SK-N-SH (cell line): ENCODE results near the gene UTY. TPM values are rescaled to one million over a fixed set of nuclear protein-coding genes. Genes with fewer than 3 reads are reported as not detected.

Experiments used
- CTCF ChIA-PET: fragments of 300-600, 350-600 bp; formaldehyde crosslinking; extraction: SDS; loops from one replicate; lab custom pipeline; 2021; lab: Yijun Ruan, JAX
- POLR2A ChIA-PET: fragments of 350-600 bp; sonication (Branson Sonifier 250); formaldehyde crosslinking; extraction: SDS; loops from one replicate; lab custom pipeline; 2020; ENCODE audit warnings: antibody characterized with exemption, inconsistent platforms; lab: Yijun Ruan, JAX
- DNase-seq: peaks from one replicate; pipeline ENCODE4 v3.0.0; 2012
- H2AFZ ChIP-seq: fragments of 200-600 bp; sonication (generic); 2 replicates; pipeline ENCODE4 v1.8.1; 2016; ENCODE audit warnings: antibody characterized with exemption, mild to moderate bottlenecking, low read depth
- H3F3A ChIP-seq: fragments of 200-600 bp; sonication (generic); replicated peaks from 2 replicates; pipeline ENCODE3; 2016; ENCODE audit warnings: antibody characterized with exemption, mild to moderate bottlenecking; ENCODE audit not compliant: insufficient read depth
- H3K27ac ChIP-seq, 2 experiments: fragments of 200-500 bp in 1 of 2; fragments of 200-600 bp in 1 of 2; sonication (Bioruptor generic) in 1 of 2; sonication (generic), shearing (Covaris generic) in 1 of 2; 2 replicates each; pipeline versions ENCODE4 v1.5.1 to v1.6.1; 2014 to 2016; ENCODE audit warnings: low read depth in 2 of 2, inconsistent platforms in 1 of 2, low read length in 1 of 2, mild to moderate bottlenecking in 1 of 2, mixed read lengths in 1 of 2
- H3K27me3 ChIP-seq: fragments of 200-600 bp; sonication (generic), shearing (Covaris generic); 2 replicates; pipeline ENCODE4 v1.6.1; 2016; ENCODE audit warnings: mixed run types; ENCODE audit not compliant: insufficient read depth
- H3K36me3 ChIP-seq, 2 experiments: fragments of 200-500 bp in 1 of 2; fragments of 200-600 bp in 1 of 2; sonication (Bioruptor generic) in 1 of 2; sonication (generic) in 1 of 2; replicated peaks in 1 of 2; 2 replicates each; pipeline versions ENCODE3 to v1.5.1; 2014 to 2016; ENCODE audit warnings: low read length in 1 of 2, mild to moderate bottlenecking in 1 of 2; ENCODE audit not compliant: insufficient read depth in 2 of 2, control insufficient read depth in 1 of 2
- H3K4me1 ChIP-seq, 2 experiments: fragments of 200-500 bp in 1 of 2; fragments of 200-600 bp in 1 of 2; sonication (Bioruptor generic) in 1 of 2; sonication (generic), shearing (Covaris generic) in 1 of 2; 2 replicates each; pipeline versions ENCODE4 v1.5.1 to v1.6.1; 2014 to 2016; ENCODE audit warnings: low read depth in 1 of 2, low read length in 1 of 2, mixed run types in 1 of 2; ENCODE audit not compliant: insufficient read depth in 2 of 2, control insufficient read depth in 1 of 2
- H3K4me2 ChIP-seq: fragments of 200-600 bp; sonication (generic), shearing (Covaris generic); 2 replicates; pipeline ENCODE4 v1.6.1; 2017; ENCODE audit warnings: mixed run types
- H3K4me3 ChIP-seq, 2 experiments: fragments of 200-500 bp in 1 of 2; fragments of 200-600 bp in 1 of 2; sonication (Bioruptor generic) in 1 of 2; sonication (generic), shearing (Covaris generic) in 1 of 2; 2 replicates each; pipeline versions ENCODE4 v1.5.1 to v1.8.1; 2014 to 2016; ENCODE audit warnings: low read depth in 2 of 2, inconsistent platforms in 1 of 2, low read length in 1 of 2, mild to moderate bottlenecking in 1 of 2, mixed read lengths in 1 of 2, moderate library complexity in 1 of 2
- H3K79me2 ChIP-seq: fragments of 200-600 bp; sonication (generic); 2 replicates; pipeline ENCODE4 v1.8.1; 2017; ENCODE audit warnings: mild to moderate bottlenecking; ENCODE audit not compliant: insufficient read depth
- H3K9ac ChIP-seq: fragments of 200-600 bp; sonication (generic); 2 replicates; pipeline ENCODE4 v1.6.1; 2017; ENCODE audit warnings: mixed run types
- H3K9me2 ChIP-seq: fragments of 200-600 bp; sonication (generic); 2 replicates; pipeline ENCODE4 v1.6.1; 2017; ENCODE audit warnings: mixed run types
- H3K9me3 ChIP-seq: fragments of 200-600 bp; sonication (generic); 2 replicates; pipeline ENCODE4 v1.6.1; 2017; ENCODE audit warnings: mixed run types, mild to moderate bottlenecking, moderate library complexity
- H4K20me1 ChIP-seq: fragments of 200-600 bp; sonication (generic); 2 replicates; pipeline ENCODE4 v1.6.1; 2017; ENCODE audit warnings: mild to moderate bottlenecking, mixed run types; ENCODE audit not compliant: insufficient read depth
- EP300 ChIP-seq, 2 experiments: IDR thresholded peaks; 2 replicates each; pipeline versions ENCODE4 v1.4.0 to v1.6.1; 2012; ENCODE audit warnings: borderline replicate concordance in 1 of 2, low read depth in 1 of 2, low read length in 1 of 2
- FOSL2 ChIP-seq: IDR thresholded peaks from 2 replicates; pipeline ENCODE4 v1.4.0; 2012; ENCODE audit warnings: low read depth, mild to moderate bottlenecking, moderate library complexity, borderline replicate concordance
- FOXM1 ChIP-seq: IDR thresholded peaks from 2 replicates; pipeline ENCODE4 v1.4.0; 2012; ENCODE audit warnings: low read depth, mild to moderate bottlenecking
- GATA2 ChIP-seq: sonication (generic); formaldehyde crosslinking; IDR thresholded peaks from 2 replicates; pipeline ENCODE4 v1.5.0; 2020; ENCODE audit warnings: mild to moderate bottlenecking, missing genetic modification reagents
- MAX ChIP-seq: IDR thresholded peaks from 2 replicates; pipeline ENCODE4 v1.4.0; 2012; ENCODE audit warnings: low read depth
- MXI1 ChIP-seq: IDR thresholded peaks from 2 replicates; pipeline ENCODE4 v1.6.1; 2012; ENCODE audit warnings: mild to moderate bottlenecking, low read depth, low read length, improper control_type of control experiment
- NRF1 ChIP-seq: IDR thresholded peaks from 2 replicates; pipeline ENCODE4 v1.6.1; 2012; ENCODE audit warnings: low read depth, mild to moderate bottlenecking, low read length
- RAD21 ChIP-seq: IDR thresholded peaks from 2 replicates; pipeline ENCODE4 v1.6.1; 2012; ENCODE audit warnings: mild to moderate bottlenecking, low read length
- RCOR1 ChIP-seq: fragments of 150-350 bp; IDR thresholded peaks from 2 replicates; pipeline ENCODE4 v1.6.1; 2017; ENCODE audit warnings: antibody characterized with exemption, low read length
- SIN3A ChIP-seq: IDR thresholded peaks from 2 replicates; pipeline ENCODE4 v1.6.1; 2012; ENCODE audit warnings: low read depth, mild to moderate bottlenecking, low read length, moderate library complexity, borderline replicate concordance
- TEAD4 ChIP-seq: IDR thresholded peaks from 2 replicates; pipeline ENCODE4 v1.4.0; 2012; ENCODE audit warnings: mild to moderate bottlenecking, borderline replicate concordance; ENCODE audit not compliant: insufficient read depth
- YY1 ChIP-seq: IDR thresholded peaks from 2 replicates; pipeline ENCODE4 v1.4.0; 2012; ENCODE audit warnings: low read depth, mild to moderate bottlenecking
- ZBTB33 ChIP-seq: IDR thresholded peaks from 2 replicates; pipeline ENCODE4 v1.4.0; 2012; ENCODE audit warnings: low read depth, borderline replicate concordance
- WGBS: methylation state at CpG from one replicate; pipeline ENCODE4 v1.1.6; 2017; ENCODE audit warnings: low lambda C conversion rate; 5-methylcytosine and 5-hydroxymethylcytosine counted together
- polyA plus RNA-seq, 3 experiments: library from polyadenylated mRNA; depleted of rRNA; stranded (reverse); fragments of >200 nt; gene quantifications; 2 replicates each; pipeline ENCODE4 v1.2.3, GENCODE V29; 2012

Gene UTY
- polyA plus RNA-seq, 1 of the 3 experiments (the other 2 are of a cell fraction): not detected

- H3K9ac ChIP-seq: no peak overlapping the region
- H3K36me3 ChIP-seq: no peaks in the 10 kb centered on the region
- no peak overlapping the region for H3K4me2 ChIP-seq
- H3K9me2 ChIP-seq: no peaks in the 10 kb centered on the region
- no peak for TF ChIP-seq EP300 (IDR thresholded peaks at IDR 0.05; ENCODE audit: borderline replicate concordance in 1 of 2, low read depth in 1 of 2, low read length in 1 of 2)
- TF ChIP-seq SIN3A: no peak
- no peak for TF ChIP-seq FOXM1
- TF ChIP-seq YY1: no peak
- TF ChIP-seq RCOR1: no peak
- TF ChIP-seq MAX: no peak
- TF ChIP-seq, all 33 proteins: peak for 0
- ChIA-PET CTCF (no interaction called here), POLR2A (no interaction called here)
- no peaks in the 10 kb centered on the region for H3K79me2 ChIP-seq
- DNase-seq: no peak
- H3K4me1 ChIP-seq: no peaks in the 10 kb centered on the region
- H3K27ac ChIP-seq: no peak overlapping the region
- no peak overlapping the region for H2AFZ ChIP-seq
- no peaks in the 10 kb centered on the region for H4K20me1 ChIP-seq
- no peaks in the 10 kb centered on the region for H3K27me3 ChIP-seq
- no peak overlapping the region for H3K4me3 ChIP-seq
- no CpG with 5 or more reads among the region's 5 CpGs for WGBS
- no peaks in the 10 kb centered on the region for H3K9me3 ChIP-seq
- no peaks in the 10 kb centered on the region for H3F3A ChIP-seq
Observed at GRCh38 chrY:13210961-13211646, 268.7 kb downstream of the UTY start.

- POLR2A ChIA-PET: no interaction called here
- WGBS: no CpG with 5 or more reads among the region's 1 CpG
- H4K20me1 ChIP-seq: no peaks in the 10 kb centered on the region
- H3K4me2 ChIP-seq: no peak overlapping the region
- H3K9me2 ChIP-seq: no peaks in the 10 kb centered on the region
- H3K79me2 ChIP-seq: no peaks in the 10 kb centered on the region
- H3K9ac ChIP-seq: no peak overlapping the region
- H3K4me1 ChIP-seq: no peaks in the 10 kb centered on the region
- H3F3A ChIP-seq: no peaks in the 10 kb centered on the region
- H3K36me3 ChIP-seq: no peaks in the 10 kb centered on the region
- H3K9me3 ChIP-seq: no peaks in the 10 kb centered on the region
- no peak overlapping the region for H2AFZ ChIP-seq
- no peak for DNase-seq
- TF ChIP-seq SIN3A: no peak
- TF ChIP-seq ZBTB33: no peak
- no peak for TF ChIP-seq TEAD4
- no peak for TF ChIP-seq GATA2 (CRISPR knock-in tag)
- no peak for TF ChIP-seq NRF1
- no peak for TF ChIP-seq MXI1
- TF ChIP-seq FOSL2: no peak
- TF ChIP-seq YY1: no peak
- no peak for TF ChIP-seq RAD21
- TF ChIP-seq, all 33 proteins: peak for 0
- Histone ChIP-seq H3K27me3 (no peaks in the 10 kb centered on the region), H3K4me3 (no peak overlapping the region), H3K27ac (no peak overlapping the region)
- CTCF ChIA-PET: no interaction called here
Observed at GRCh38 chrY:13205214-13205613, 274.6 kb downstream of the UTY start.

Other genes starting within 250 kb of the UTY start
- gene TMSB4Y, start 223.9 kb upstream of the UTY start, polyA plus RNA-seq (2012; rRNA removed): not detected in 2 replicates